ENCODE measurements around the gene PELI1.
"Not testable (repeated sequence)": the region's sequence is repeated elsewhere in the genome, so short reads cannot be mapped to it uniquely, and the experiment has no call there.

Gene PELI1

DNA sequence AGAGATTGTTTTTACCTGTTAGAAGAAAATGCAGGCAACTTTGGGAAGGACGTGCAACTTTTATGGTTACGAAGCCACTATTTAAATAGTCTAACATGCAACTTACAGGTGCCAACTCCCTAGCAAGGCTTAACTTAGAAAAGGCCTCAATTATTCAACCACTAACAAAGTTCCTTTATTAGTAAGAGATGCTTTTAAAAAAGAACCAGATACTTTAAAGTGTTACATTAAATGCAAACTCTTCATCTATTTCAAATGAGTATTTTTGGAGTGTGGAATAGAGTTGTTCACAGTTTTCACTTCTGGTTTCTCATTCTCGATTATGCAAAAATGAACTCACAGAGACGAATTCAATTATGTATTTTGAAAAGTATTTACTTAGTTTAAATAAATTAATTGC, 51.7 kb downstream of the PELI1 start:
- no peaks in the 10 kb centered on the region for H3K9me3 ChIP-seq (ENCODE audit: control insufficient read depth, low read length)
- no peaks in the 10 kb centered on the region for H3K4me1 ChIP-seq (ENCODE audit: control insufficient read depth, insufficient read depth, low read length)
- H3K4me3 ChIP-seq (ENCODE audit: insufficient read depth, low read depth, low read length) = no peak overlapping the region
- peaks cover 17% of the 10 kb centered on the region for H3K36me3 ChIP-seq (ENCODE audit: control insufficient read depth, insufficient read depth, low read length)
- H3K27ac ChIP-seq (ENCODE audit: insufficient read depth, low read depth, low read length, poor library complexity, severe bottlenecking) = no peak overlapping the region
- WGBS, 2 experiments = 90 to 91% methylated on average over 2 of the region's 4 CpGs
- H3K27me3 ChIP-seq (ENCODE audit: control insufficient read depth, insufficient read depth, low read length, poor library complexity, severe bottlenecking) = no peaks in the 10 kb centered on the region

GRCh38 chr2:64090264-64090663, 54.0 kb downstream of the PELI1 start:
- Histone ChIP-seq H3K27ac (ENCODE audit: insufficient read depth, low read depth, low read length, poor library complexity, severe bottlenecking) (no peak overlapping the region), H3K4me3 (ENCODE audit: insufficient read depth, low read depth, low read length) (no peak overlapping the region), H3K36me3 (ENCODE audit: control insufficient read depth, insufficient read depth, low read length) (peaks cover 6% of the 10 kb centered on the region), H3K4me1 (ENCODE audit: control insufficient read depth, insufficient read depth, low read length) (no peaks in the 10 kb centered on the region), H3K9me3 (ENCODE audit: control insufficient read depth, low read length) (no peaks in the 10 kb centered on the region), H3K27me3 (ENCODE audit: control insufficient read depth, insufficient read depth, low read length, poor library complexity, severe bottlenecking) (no peaks in the 10 kb centered on the region)
- 88 to 90% methylated on average over 2 of the region's 2 CpGs for WGBS, 2 experiments

DNA sequence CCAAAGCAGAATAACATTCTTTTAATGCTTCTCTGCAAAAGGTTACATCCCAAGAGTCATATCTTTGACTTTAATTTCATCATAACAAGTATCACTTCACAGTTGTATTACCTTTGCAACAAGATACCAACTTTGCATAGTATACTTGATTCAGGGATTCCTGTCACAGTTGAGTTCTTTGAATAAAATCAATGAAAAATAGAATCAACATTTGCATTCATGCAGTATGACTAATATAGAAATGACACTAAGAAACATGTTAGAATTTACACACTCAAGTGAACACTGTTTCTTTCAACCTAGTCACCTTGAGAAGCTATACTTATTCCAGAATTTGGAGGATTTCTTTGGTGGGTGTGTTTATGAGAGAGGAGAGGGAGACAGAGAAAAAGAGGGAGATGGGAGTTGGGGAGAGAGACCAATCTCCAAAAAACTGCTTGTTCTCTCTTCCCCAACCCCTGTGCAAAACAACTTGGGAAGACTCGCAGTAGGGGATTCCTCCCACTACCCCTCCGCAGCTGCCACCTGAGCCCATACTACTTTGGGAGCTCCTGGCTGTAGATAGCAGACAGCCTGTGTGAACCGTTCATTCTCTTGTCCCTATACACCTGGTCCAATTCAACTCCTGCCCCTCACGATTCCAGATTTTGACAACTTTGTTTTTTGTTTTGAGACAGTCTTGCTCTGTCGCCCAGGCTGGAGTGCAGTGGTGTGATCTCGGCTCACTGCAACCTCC, 57.7 kb downstream of the PELI1 start:
- no peaks in the 10 kb centered on the region for H3K36me3 ChIP-seq (ENCODE audit: control insufficient read depth, insufficient read depth, low read length)
- H3K27me3 ChIP-seq (ENCODE audit: control insufficient read depth, insufficient read depth, low read length, poor library complexity, severe bottlenecking) = no peaks in the 10 kb centered on the region
- whole genome bisulfite sequencing, 2 experiments = 88 to 91% methylated on average over 6 of the region's 6 CpGs
- H3K27ac ChIP-seq (ENCODE audit: insufficient read depth, low read depth, low read length, poor library complexity, severe bottlenecking) = no peak overlapping the region
- no peaks in the 10 kb centered on the region for H3K9me3 ChIP-seq (ENCODE audit: control insufficient read depth, low read length)
- H3K4me1 ChIP-seq (ENCODE audit: control insufficient read depth, insufficient read depth, low read length) = no peaks in the 10 kb centered on the region
- no peak overlapping the region for H3K4me3 ChIP-seq (ENCODE audit: insufficient read depth, low read depth, low read length)

- no peaks in the 10 kb centered on the region for H3K9me3 ChIP-seq (ENCODE audit: control insufficient read depth, low read length)
- H3K27ac ChIP-seq (ENCODE audit: insufficient read depth, low read depth, low read length, poor library complexity, severe bottlenecking) = no peak overlapping the region
- H3K36me3 ChIP-seq (ENCODE audit: control insufficient read depth, insufficient read depth, low read length) = no peaks in the 10 kb centered on the region
- H3K4me3 ChIP-seq (ENCODE audit: insufficient read depth, low read depth, low read length) = no peak overlapping the region
- no peaks in the 10 kb centered on the region for H3K27me3 ChIP-seq (ENCODE audit: control insufficient read depth, insufficient read depth, low read length, poor library complexity, severe bottlenecking)
- WGBS, 2 experiments = 88 to 93% methylated on average over 2 of the region's 2 CpGs
- no peaks in the 10 kb centered on the region for H3K4me1 ChIP-seq (ENCODE audit: control insufficient read depth, insufficient read depth, low read length)
Measured at GRCh38 chr2:64085936-64086335, 58.3 kb downstream of the PELI1 start.

- Histone ChIP-seq H3K27ac (ENCODE audit: insufficient read depth, low read depth, low read length, poor library complexity, severe bottlenecking) (no peak overlapping the region), H3K4me1 (ENCODE audit: control insufficient read depth, insufficient read depth, low read length) (peaks cover 2% of the 10 kb centered on the region), H3K9me3 (ENCODE audit: control insufficient read depth, low read length) (no peaks in the 10 kb centered on the region), H3K4me3 (ENCODE audit: insufficient read depth, low read depth, low read length) (no peak overlapping the region), H3K27me3 (ENCODE audit: control insufficient read depth, insufficient read depth, low read length, poor library complexity, severe bottlenecking) (no peaks in the 10 kb centered on the region), H3K36me3 (ENCODE audit: control insufficient read depth, insufficient read depth, low read length) (no peaks in the 10 kb centered on the region)
- WGBS, 2 experiments = 94 to 96% methylated on average over 8 of the region's 8 CpGs
Measured at GRCh38 chr2:64081046-64081445, 63.2 kb downstream of the PELI1 start.

DNA sequence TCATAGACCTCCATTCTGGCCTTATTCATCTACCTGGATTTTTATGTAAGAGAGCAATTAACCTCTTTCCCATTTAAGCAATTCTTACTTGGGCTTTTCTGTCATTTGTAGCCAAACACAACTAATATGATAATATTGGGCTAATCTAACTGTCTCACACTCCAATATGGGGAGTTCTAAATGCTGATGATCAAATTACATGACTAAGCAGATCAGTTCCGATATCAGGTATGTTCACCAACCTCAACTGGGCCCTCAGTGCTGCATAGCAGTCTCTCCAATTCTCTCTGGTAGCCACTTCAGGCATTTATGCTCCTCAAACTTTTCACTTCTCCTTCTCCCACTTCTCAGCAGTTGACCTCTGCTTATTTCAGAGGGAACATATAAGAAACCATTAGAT, 64.0 kb downstream of the PELI1 start:
- Histone ChIP-seq H3K36me3 (ENCODE audit: control insufficient read depth, insufficient read depth, low read length) (no peaks in the 10 kb centered on the region), H3K4me1 (ENCODE audit: control insufficient read depth, insufficient read depth, low read length) (peaks cover 4% of the 10 kb centered on the region), H3K4me3 (ENCODE audit: insufficient read depth, low read depth, low read length) (no peak overlapping the region), H3K9me3 (ENCODE audit: control insufficient read depth, low read length) (no peaks in the 10 kb centered on the region), H3K27ac (ENCODE audit: insufficient read depth, low read depth, low read length, poor library complexity, severe bottlenecking) (no peak overlapping the region), H3K27me3 (ENCODE audit: control insufficient read depth, insufficient read depth, low read length, poor library complexity, severe bottlenecking) (no peaks in the 10 kb centered on the region)
- 93 to 94% methylated on average over 1 of the region's 1 CpG for WGBS, 2 experiments

GRCh38 chr2:64079688-64080087, 64.5 kb downstream of the PELI1 start:
- whole genome bisulfite sequencing, 2 experiments = 94 to 95% methylated on average over 6 of the region's 6 CpGs
- not testable (repeated sequence) for H3K4me1 ChIP-seq (ENCODE audit: control insufficient read depth, insufficient read depth, low read length); H3K4me3 ChIP-seq (ENCODE audit: insufficient read depth, low read depth, low read length)

GRCh38 chr2:64076828-64077227, 67.4 kb downstream of the PELI1 start:
- not testable (repeated sequence) for H3K9me3 ChIP-seq (ENCODE audit: control insufficient read depth, low read length); H3K36me3 ChIP-seq (ENCODE audit: control insufficient read depth, insufficient read depth, low read length); H3K4me3 ChIP-seq (ENCODE audit: insufficient read depth, low read depth, low read length); H3K27ac ChIP-seq (ENCODE audit: insufficient read depth, low read depth, low read length, poor library complexity, severe bottlenecking); H3K27me3 ChIP-seq (ENCODE audit: control insufficient read depth, insufficient read depth, low read length, poor library complexity, severe bottlenecking); H3K4me1 ChIP-seq (ENCODE audit: control insufficient read depth, insufficient read depth, low read length)
- whole genome bisulfite sequencing, 2 experiments = 94 to 98% methylated on average over 7 of the region's 7 CpGs

More at GRCh38 chr2:64079688-64080087, 64.5 kb downstream of the PELI1 start:
- H3K9me3 ChIP-seq (ENCODE audit: control insufficient read depth, low read length); H3K27me3 ChIP-seq (ENCODE audit: control insufficient read depth, insufficient read depth, low read length, poor library complexity, severe bottlenecking); H3K36me3 ChIP-seq (ENCODE audit: control insufficient read depth, insufficient read depth, low read length); H3K27ac ChIP-seq (ENCODE audit: insufficient read depth, low read depth, low read length, poor library complexity, severe bottlenecking): not testable (repeated sequence)

DNA sequence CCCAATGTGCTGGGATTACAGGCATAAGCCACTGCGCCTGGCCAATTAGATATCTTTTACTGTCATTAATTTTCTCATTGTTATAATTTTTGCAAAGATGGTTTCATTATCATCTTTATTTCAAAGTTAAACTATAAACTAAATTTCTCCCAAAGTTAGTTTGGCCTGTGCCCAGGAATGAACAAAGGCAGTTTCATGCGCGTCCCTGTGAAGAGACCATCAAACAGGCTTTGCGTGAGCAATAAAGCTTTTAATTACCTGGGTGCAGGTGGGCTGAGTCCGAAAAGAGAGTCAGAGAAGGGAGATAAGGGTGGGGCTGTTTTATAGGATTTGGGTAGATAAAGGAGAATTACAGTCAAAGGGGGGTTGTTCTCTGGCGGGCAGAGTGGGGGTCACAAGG, 69.6 kb downstream of the PELI1 start:
- not testable (repeated sequence) for H3K9me3 ChIP-seq (ENCODE audit: control insufficient read depth, low read length); H3K27ac ChIP-seq (ENCODE audit: insufficient read depth, low read depth, low read length, poor library complexity, severe bottlenecking); H3K4me1 ChIP-seq (ENCODE audit: control insufficient read depth, insufficient read depth, low read length); H3K27me3 ChIP-seq (ENCODE audit: control insufficient read depth, insufficient read depth, low read length, poor library complexity, severe bottlenecking); H3K4me3 ChIP-seq (ENCODE audit: insufficient read depth, low read depth, low read length); H3K36me3 ChIP-seq (ENCODE audit: control insufficient read depth, insufficient read depth, low read length)
- WGBS, 2 experiments = 70 to 75% methylated on average over 5 to 6 of the region's 6 CpGs

- Histone ChIP-seq H3K4me1 (ENCODE audit: control insufficient read depth, insufficient read depth, low read length) (peaks cover 8% of the 10 kb centered on the region), H3K9me3 (ENCODE audit: control insufficient read depth, low read length) (no peaks in the 10 kb centered on the region), H3K27me3 (ENCODE audit: control insufficient read depth, insufficient read depth, low read length, poor library complexity, severe bottlenecking) (no peaks in the 10 kb centered on the region), H3K36me3 (ENCODE audit: control insufficient read depth, insufficient read depth, low read length) (no peaks in the 10 kb centered on the region), H3K27ac (ENCODE audit: insufficient read depth, low read depth, low read length, poor library complexity, severe bottlenecking) (no peak overlapping the region), H3K4me3 (ENCODE audit: insufficient read depth, low read depth, low read length) (no peak overlapping the region)
- WGBS, 2 experiments = 27 to 35% methylated on average over 1 of the region's 1 CpG
Measured at GRCh38 chr2:64067326-64067725, 76.9 kb downstream of the PELI1 start.

DNA sequence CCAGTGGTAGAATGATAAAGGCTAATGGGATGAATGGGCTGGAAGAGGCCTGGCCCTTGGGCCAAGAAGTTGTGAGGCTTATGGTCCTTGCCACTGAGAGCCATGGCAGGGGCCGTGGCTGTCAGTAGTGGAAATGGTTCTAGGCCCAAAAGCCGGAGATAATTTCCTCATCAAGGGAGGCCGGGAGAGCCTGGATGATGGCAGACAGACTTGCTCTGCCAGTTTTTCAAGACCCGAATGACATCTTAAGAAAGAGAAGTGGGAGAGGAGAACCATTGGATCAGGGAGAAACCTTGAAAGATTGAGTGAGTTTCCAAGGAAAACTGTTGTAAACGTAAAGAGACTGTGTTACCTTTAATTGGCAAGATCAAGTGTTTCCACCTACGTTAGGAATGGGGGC, 78.7 kb downstream of the PELI1 start:
- Histone ChIP-seq H3K27me3 (ENCODE audit: control insufficient read depth, insufficient read depth, low read length, poor library complexity, severe bottlenecking) (no peaks in the 10 kb centered on the region), H3K36me3 (ENCODE audit: control insufficient read depth, insufficient read depth, low read length) (no peaks in the 10 kb centered on the region), H3K27ac (ENCODE audit: insufficient read depth, low read depth, low read length, poor library complexity, severe bottlenecking) (no peak overlapping the region), H3K9me3 (ENCODE audit: control insufficient read depth, low read length) (no peaks in the 10 kb centered on the region), H3K4me3 (ENCODE audit: insufficient read depth, low read depth, low read length) (no peak overlapping the region), H3K4me1 (ENCODE audit: control insufficient read depth, insufficient read depth, low read length) (peaks cover 8% of the 10 kb centered on the region)
- 95 to 96% methylated on average over 6 of the region's 6 CpGs for WGBS, 2 experiments

Measured in ectodermal cell (in vitro differentiated cells).